HepG2 (cell line): ENCODE results near the gene NDST1. TPM values are rescaled to one million over a fixed set of nuclear protein-coding genes. Genes with fewer than 3 reads are reported as not detected.

Experiments used
- ATAC-seq: fragments of 200-7000 bp; cut with Tn5 transposase; 3 replicates; pipeline ENCODE4 v1.9.1; 2020; ENCODE audit warnings: mild to moderate bottlenecking, moderate library complexity
- BruUV-seq: library from RNA; stranded (reverse); fragments of 400-500 nt; replicated peaks from 2 replicates; lab custom pipeline; 2021; lab: Mats Ljungman, UMichigan
- CTCF ChIA-PET: fragments of 300-600 bp; formaldehyde crosslinking; extraction: SDS; loops from one replicate; lab custom pipeline; 2021; ENCODE audit warnings: low total read pairs, inconsistent platforms, low intra/inter-chr PET ratio; lab: Yijun Ruan, JAX
- POLR2A ChIA-PET: fragments of 350-600 bp; sonication (Branson Sonifier 250); formaldehyde crosslinking; loops from one replicate; lab custom pipeline; 2020; ENCODE audit warnings: antibody characterized with exemption, inconsistent platforms; lab: Yijun Ruan, JAX
- DNase-seq: peaks from one replicate; pipeline ENCODE4 v3.0.0-alpha.2; 2015; ENCODE audit warnings: low spot score
- FAIRE-seq: peaks from 3 replicates; lab custom pipeline; 2011; peaks lifted over from hg19 to GRCh38; lab: Jason Lieb, UNC
- H2AFZ ChIP-seq: one replicate; pipeline ENCODE4 v1.6.1; 2011; ENCODE audit warnings: low read length, inconsistent platforms
- H3K27ac ChIP-seq: fragments of 300-600 bp; 3 replicates; pipeline ENCODE4 v1.8.0; 2011; ENCODE audit warnings: mixed run types, mild to moderate bottlenecking, mixed read lengths, low read length, inconsistent platforms; ENCODE audit not compliant: insufficient read depth; ENCODE audit errors: extremely low read length
- H3K27me3 ChIP-seq, 2 experiments: fragments of 200-600 bp in 1 of 2; 2 replicates in 1 of 2; 3 replicates in 1 of 2; pipeline versions ENCODE4 v1.6.0 to v1.8.0; 2011; ENCODE audit warnings: low read length in 2 of 2, mild to moderate bottlenecking in 2 of 2, moderate library complexity in 2 of 2, inconsistent platforms in 1 of 2; ENCODE audit not compliant: insufficient read depth in 2 of 2, control insufficient read depth in 1 of 2
- H3K36me3 ChIP-seq, 2 experiments: fragments of 200-600 bp in 1 of 2; replicated peaks in 1 of 2; 2 replicates in 1 of 2; 3 replicates in 1 of 2; pipeline versions ENCODE4 v1.5.1 to v1.8.0; 2011; ENCODE audit warnings: low read length in 2 of 2, inconsistent platforms in 1 of 2; ENCODE audit not compliant: insufficient read depth in 2 of 2, control insufficient read depth in 1 of 2
- H3K4me1 ChIP-seq: 2 replicates; pipeline ENCODE4 v1.5.1; 2012; ENCODE audit warnings: low read length, inconsistent platforms; ENCODE audit not compliant: insufficient read depth
- H3K4me2 ChIP-seq: 2 replicates; pipeline ENCODE4 v1.6.0; 2011; ENCODE audit warnings: low read depth, low read length, inconsistent platforms
- H3K4me3 ChIP-seq, 3 experiments: fragments of 200-600 bp in 1 of 3; sonication (generic), shearing (Covaris generic) in 1 of 3; replicated peaks in 1 of 3; 2 replicates each; pipeline ENCODE4 v1.5.1; 2011 to 2016; ENCODE audit warnings: low read length in 3 of 3, inconsistent platforms in 2 of 3, low read depth in 2 of 3, mild to moderate bottlenecking in 2 of 3, control low read depth in 1 of 3, mixed read lengths in 1 of 3; ENCODE audit not compliant: insufficient read depth in 1 of 3
- H3K79me2 ChIP-seq: one replicate; pipeline ENCODE4 v1.6.1; 2011; ENCODE audit warnings: low read length, inconsistent platforms; ENCODE audit not compliant: insufficient read depth
- H3K9ac ChIP-seq: 2 replicates; pipeline ENCODE4 v1.6.0; 2011; ENCODE audit warnings: mild to moderate bottlenecking, low read depth, low read length, inconsistent platforms; ENCODE audit not compliant: insufficient read depth
- H3K9me3 ChIP-seq: 2 replicates; pipeline ENCODE4 v1.5.1; 2012; ENCODE audit warnings: mild to moderate bottlenecking, low read length
- H4K20me1 ChIP-seq: 2 replicates; pipeline ENCODE4 v1.6.0; 2011; ENCODE audit warnings: inconsistent platforms, mild to moderate bottlenecking, low read length, moderate library complexity; ENCODE audit not compliant: insufficient read depth
- LCORL ChIP-seq, 2 experiments: fragments of 450-650 bp in 1 of 2; sonication (generic) in 1 of 2; formaldehyde crosslinking in 1 of 2; IDR thresholded peaks; 2 replicates each; pipeline versions ENCODE4 v1.5.0 to v1.6.1; 2017 to 2020; ENCODE audit warnings: antibody characterized with exemption in 1 of 2, missing genetic modification reagents in 1 of 2
- MXD3 ChIP-seq: IDR thresholded peaks from 2 replicates; pipeline ENCODE4 v1.6.1; 2016; ENCODE audit warnings: mild to moderate bottlenecking, missing biosample characterization, missing genetic modification reagents
- PRDM10 ChIP-seq: sonication (generic); formaldehyde crosslinking; IDR thresholded peaks from 2 replicates; pipeline ENCODE4 v1.4.0; 2020; ENCODE audit warnings: low read depth, missing genetic modification reagents
- SALL1 ChIP-seq: sonication (generic); formaldehyde crosslinking; IDR thresholded peaks from 2 replicates; pipeline ENCODE4 v1.8.0; 2022; ENCODE audit warnings: mild to moderate bottlenecking, missing genetic modification reagents
- SP5 ChIP-seq: IDR thresholded peaks from 2 replicates; pipeline ENCODE4 v1.6.1; 2016; ENCODE audit warnings: low read depth, borderline replicate concordance
- SPEN ChIP-seq: sonication (generic); formaldehyde crosslinking; IDR thresholded peaks from 2 replicates; pipeline ENCODE4 v1.5.1; 2020; ENCODE audit warnings: low read depth, mild to moderate bottlenecking, missing genetic modification reagents
- ZNF691 ChIP-seq: sonication (generic); formaldehyde crosslinking; IDR thresholded peaks from 2 replicates; pipeline ENCODE4 v1.4.0; 2020; ENCODE audit warnings: missing genetic modification reagents, low read depth, mild to moderate bottlenecking, borderline replicate concordance
- WGBS: methylation state at CpG from one replicate; pipeline ENCODE4 v1.1.6; 2017; ENCODE audit warnings: low lambda C conversion rate; 5-methylcytosine and 5-hydroxymethylcytosine counted together
- in situ Hi-C: cut with HindIII; loops from 2 replicates; pipeline ENCODE4 v1.10.0; 2017; ENCODE audit warnings: low pct_unique_long_range_greater_than_20kb; ENCODE audit not compliant: extremely low pct_ligation_motif_present
- intact Hi-C: fragments of 100-400 bp; cut with micrococcal nuclease; formaldehyde crosslinking; loops from one replicate; pipeline ENCODE4 v1.10.0; 2022; ENCODE audit not compliant: unreplicated experiment
- polyA plus RNA-seq, 8 experiments: library from polyadenylated mRNA; depleted of rRNA in 3 of 8; stranded (reverse) in 7 of 8; unstranded in 1 of 8; fragments of >200 nt; fragmentation: Illumina TruSeq in 4 of 8; extraction: Trizol in 4 of 8; gene quantifications; 2 replicates each; pipeline versions ENCODE4 v1.2.1 to v1.2.3, GENCODE V29; 2011 to 2016; ENCODE audit warnings: low read depth in 4 of 8, missing spikeins in 1 of 8, mixed read lengths in 1 of 8; ENCODE audit not compliant: insufficient read depth in 1 of 8
- total RNA-seq, 5 experiments: library from RNA; depleted of rRNA; stranded (reverse); fragments of >200 nt; fragmentation: Illumina TruSeq; extraction: Trizol; gene quantifications; 2 replicates each; pipeline ENCODE4 v1.2.3, GENCODE V29; 2016; ENCODE audit warnings: low read depth in 1 of 5
- TF ChIP-seq, protein P1 (sequence below): sonication (generic); formaldehyde crosslinking; IDR thresholded peaks from 2 replicates; pipeline ENCODE4 v1.4.0; 2020; ENCODE audit warnings: missing genetic modification reagents

The NDST1 gene
- total and polyA plus RNA-seq, 2 of the 13 experiments (the other 11 are each of a cell fraction or from before 2014, with no cell fraction given): 23.8 to 26.2 TPM

DNA sequence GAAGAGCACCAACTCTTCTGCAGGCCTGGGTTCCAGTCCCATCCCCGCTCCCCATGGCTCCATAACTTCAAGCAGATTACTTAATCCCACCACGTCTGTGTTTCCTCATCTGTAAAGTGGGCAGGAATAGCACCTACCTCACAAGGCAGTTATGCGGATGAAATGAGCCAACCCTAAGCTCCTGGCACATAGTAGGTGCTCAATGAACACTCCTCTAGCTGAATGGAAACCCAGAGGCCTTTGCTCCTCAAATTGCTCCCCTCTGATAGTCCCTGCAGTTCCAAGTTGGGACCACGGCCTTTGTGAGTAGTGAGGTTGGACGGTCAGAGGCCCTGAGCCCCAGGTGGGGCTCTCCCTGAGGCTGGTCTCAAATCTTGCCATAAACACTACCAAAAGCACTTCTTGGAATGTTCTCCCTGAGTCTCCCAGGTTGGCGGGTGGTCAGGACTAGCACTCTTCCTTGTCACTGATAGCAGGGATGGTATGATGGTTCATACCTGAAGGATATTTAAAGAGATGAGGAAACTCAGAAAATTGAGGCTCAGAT lies 97.0 kb downstream of the NDST1 start (continued):
- TF ChIP-seq MXD3 (no peak), SPEN (CRISPR knock-in tag) (no peak)
- TF ChIP-seq, protein P1, sequence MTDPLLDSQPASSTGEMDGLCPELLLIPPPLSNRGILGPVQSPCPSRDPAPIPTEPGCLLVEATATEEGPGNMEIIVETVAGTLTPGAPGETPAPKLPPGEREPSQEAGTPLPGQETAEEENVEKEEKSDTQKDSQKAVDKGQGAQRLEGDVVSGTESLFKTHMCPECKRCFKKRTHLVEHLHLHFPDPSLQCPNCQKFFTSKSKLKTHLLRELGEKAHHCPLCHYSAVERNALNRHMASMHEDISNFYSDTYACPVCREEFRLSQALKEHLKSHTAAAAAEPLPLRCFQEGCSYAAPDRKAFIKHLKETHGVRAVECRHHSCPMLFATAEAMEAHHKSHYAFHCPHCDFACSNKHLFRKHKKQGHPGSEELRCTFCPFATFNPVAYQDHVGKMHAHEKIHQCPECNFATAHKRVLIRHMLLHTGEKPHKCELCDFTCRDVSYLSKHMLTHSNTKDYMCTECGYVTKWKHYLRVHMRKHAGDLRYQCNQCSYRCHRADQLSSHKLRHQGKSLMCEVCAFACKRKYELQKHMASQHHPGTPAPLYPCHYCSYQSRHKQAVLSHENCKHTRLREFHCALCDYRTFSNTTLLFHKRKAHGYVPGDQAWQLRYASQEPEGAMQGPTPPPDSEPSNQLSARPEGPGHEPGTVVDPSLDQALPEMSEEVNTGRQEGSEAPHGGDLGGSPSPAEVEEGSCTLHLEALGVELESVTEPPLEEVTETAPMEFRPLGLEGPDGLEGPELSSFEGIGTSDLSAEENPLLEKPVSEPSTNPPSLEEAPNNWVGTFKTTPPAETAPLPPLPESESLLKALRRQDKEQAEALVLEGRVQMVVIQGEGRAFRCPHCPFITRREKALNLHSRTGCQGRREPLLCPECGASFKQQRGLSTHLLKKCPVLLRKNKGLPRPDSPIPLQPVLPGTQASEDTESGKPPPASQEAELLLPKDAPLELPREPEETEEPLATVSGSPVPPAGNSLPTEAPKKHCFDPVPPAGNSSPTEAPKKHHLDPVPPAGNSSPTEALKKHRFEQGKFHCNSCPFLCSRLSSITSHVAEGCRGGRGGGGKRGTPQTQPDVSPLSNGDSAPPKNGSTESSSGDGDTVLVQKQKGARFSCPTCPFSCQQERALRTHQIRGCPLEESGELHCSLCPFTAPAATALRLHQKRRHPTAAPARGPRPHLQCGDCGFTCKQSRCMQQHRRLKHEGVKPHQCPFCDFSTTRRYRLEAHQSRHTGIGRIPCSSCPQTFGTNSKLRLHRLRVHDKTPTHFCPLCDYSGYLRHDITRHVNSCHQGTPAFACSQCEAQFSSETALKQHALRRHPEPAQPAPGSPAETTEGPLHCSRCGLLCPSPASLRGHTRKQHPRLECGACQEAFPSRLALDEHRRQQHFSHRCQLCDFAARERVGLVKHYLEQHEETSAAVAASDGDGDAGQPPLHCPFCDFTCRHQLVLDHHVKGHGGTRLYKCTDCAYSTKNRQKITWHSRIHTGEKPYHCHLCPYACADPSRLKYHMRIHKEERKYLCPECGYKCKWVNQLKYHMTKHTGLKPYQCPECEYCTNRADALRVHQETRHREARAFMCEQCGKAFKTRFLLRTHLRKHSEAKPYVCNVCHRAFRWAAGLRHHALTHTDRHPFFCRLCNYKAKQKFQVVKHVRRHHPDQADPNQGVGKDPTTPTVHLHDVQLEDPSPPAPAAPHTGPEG (CRISPR knock-in tag): no peak

- in situ Hi-C loops: no loop called here
- peak; percentile 33 for DNase-seq
- WGBS: 5% methylated on average over 6 of the region's 6 CpGs
- H3K9me3 ChIP-seq: no peaks in the 10 kb centered on the region
- no TSS peak for BruUV-seq
- no peaks in the 10 kb centered on the region for H3K79me2 ChIP-seq
- H3K27me3 ChIP-seq: peaks cover 2 to 11% of the 10 kb centered on the region in 2 experiments; a peak in 2 of 5 replicates
- H3K27ac ChIP-seq: no peak overlapping the region
- no peaks in the 10 kb centered on the region for H3K36me3 ChIP-seq
- no peak overlapping the region for H3K4me3 ChIP-seq
- POLR2A ChIA-PET: no interaction called here
- CTCF ChIA-PET: no interaction called here
- H3K9ac ChIP-seq: no peak overlapping the region
- ATAC-seq: peak; percentile 43
- intact Hi-C loops: no loop called here
- H2AFZ ChIP-seq: no peak overlapping the region
- H4K20me1 ChIP-seq: no peaks in the 10 kb centered on the region
- FAIRE-seq: peak; percentile 21
- peaks cover 32% of the 10 kb centered on the region for H3K4me1 ChIP-seq
- no peak overlapping the region for H3K4me2 ChIP-seq
- TF ChIP-seq SALL1 (CRISPR knock-in tag) (peak; percentile 24; the same call in 1 of the 2 replicates), ZNF691 (CRISPR knock-in tag) (no peak), LCORL (IDR thresholded peaks at IDR 0.05) (no peak), LCORL (CRISPR knock-in tag; IDR thresholded peaks at IDR 0.05) (0 out of 2 replicates have a peak, but pooled peaks have one; percentile 28), PRDM10 (CRISPR knock-in tag) (no peak), SP5 (CRISPR knock-in tag) (0 out of 2 replicates have a peak, but pooled peaks have one; percentile 22)
Measured at GRCh38 chr5:150605546-150605945, 97.6 kb downstream of the NDST1 start.
